ENCODE measurements around the gene MEX3B.
A peak's percentile ranks its signal among the peaks of the same experiment; 100 is the strongest.

MEX3B gene

DNA sequence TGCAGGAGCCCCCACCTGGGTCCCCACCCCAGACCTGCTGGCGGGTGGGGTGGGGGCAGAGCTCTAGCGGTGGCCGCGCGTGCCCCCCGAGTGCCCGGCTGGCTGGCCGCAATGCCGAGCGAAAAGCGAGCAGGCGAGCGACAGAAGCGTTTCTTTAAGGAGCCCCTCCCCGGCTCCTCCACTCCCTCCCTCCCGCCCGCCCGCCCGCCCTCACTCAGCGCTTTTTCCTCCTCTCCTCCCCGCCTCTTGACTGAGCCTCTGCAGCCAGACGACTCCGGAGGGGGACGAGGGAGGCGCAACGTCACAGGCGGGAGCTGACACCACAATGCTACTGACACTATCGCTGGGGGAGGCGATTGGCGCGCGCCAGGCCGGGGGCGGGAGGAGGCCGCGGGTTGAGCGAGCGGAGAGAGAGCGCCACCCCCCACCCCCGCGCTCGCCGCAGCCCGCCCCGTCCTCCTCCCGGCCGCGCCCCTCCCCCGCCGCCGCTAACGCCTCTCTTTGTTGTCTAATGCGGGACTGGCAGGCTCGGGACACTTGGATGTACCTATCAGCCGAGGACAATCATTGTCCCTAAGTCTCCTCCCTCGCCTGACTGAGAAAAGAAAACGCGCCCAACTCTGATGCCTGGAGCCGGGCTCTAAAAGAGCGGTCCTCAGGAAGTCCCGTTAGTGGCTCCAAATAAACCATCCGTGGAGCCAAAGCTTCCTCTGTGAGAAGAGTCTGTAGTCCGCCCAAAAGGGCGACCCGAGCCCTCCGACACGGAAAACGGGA lies at the start of gene MEX3B:
TSS of gene MEX3B (minus strand) at position 127 of the 774 bp plus-strand sequence. CDS start 313 bp downstream, outside the sequence.
- H3K36me3 ChIP-seq (ENCODE audit: insufficient read depth, low read length): peaks cover 22% of the 10 kb centered on the region
- H3K9me3 ChIP-seq (ENCODE audit: low read length): peaks cover 6% of the 10 kb centered on the region
- peaks cover 21% of the 10 kb centered on the region for H3K4me1 ChIP-seq (ENCODE audit: insufficient read depth, low read length)
- H3K4me3 ChIP-seq (ENCODE audit: low read length): peak within 1 kb of the TSS; percentile 97
- H2AFZ ChIP-seq (ENCODE audit: low read depth, low read length): peak within 1 kb of the TSS; percentile 83
- no peaks in the 10 kb centered on the region for H3K27me3 ChIP-seq (ENCODE audit: insufficient read depth, low read length)

DNA sequence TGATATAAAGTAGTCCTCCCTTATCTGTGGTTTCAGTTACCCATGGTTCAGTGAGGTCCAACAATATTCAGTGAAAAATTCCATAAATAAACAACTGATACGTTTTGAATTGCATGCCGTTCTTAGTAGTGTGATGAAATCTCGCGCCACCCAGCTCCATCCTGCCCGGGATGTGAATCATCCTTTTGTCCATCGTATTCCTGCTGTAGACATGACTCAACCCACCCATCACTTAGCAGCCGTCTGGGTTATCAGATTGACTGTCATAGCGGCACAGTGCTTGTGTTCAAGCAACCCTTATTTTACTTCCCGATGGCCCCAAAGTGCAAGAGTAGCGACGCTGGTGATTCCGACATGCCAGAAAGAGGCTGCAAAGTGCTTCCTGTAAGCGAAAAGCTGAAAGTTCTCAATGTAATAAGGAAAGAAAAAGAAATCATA lies 48.0 kb upstream of the MEX3B start:
- Histone ChIP-seq H3K36me3 (ENCODE audit: insufficient read depth, low read length) (no peaks in the 10 kb centered on the region), H3K27me3 (ENCODE audit: insufficient read depth, low read length) (no peaks in the 10 kb centered on the region), H3K4me1 (ENCODE audit: insufficient read depth, low read length) (no peaks in the 10 kb centered on the region), H3K9me3 (ENCODE audit: low read length) (no peaks in the 10 kb centered on the region), H2AFZ (ENCODE audit: low read depth, low read length) (no peak overlapping the region), H3K4me3 (ENCODE audit: low read length) (no peak overlapping the region)

DNA sequence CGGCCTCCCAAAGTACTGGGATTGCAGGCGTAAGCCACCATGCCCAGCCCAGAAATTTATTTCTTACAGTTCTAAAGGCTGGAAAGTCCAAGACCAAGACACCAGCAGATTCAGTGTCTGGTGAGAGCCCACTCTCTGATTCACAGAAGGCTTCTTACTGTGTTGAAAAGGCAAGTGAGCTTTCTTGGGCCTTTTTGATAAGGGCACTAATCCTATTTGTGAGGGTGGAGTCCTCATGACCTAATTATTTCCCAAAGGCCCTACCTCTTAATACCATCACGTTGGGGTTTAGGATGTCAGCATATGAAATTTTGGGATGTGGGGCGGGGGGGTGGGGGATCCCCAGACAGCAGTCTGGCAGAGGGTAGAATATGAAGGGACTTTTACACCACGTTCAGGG lies 47.5 kb upstream of the MEX3B start:
- no peak overlapping the region for H2AFZ ChIP-seq (ENCODE audit: low read depth, low read length)
- no peaks in the 10 kb centered on the region for H3K36me3 ChIP-seq (ENCODE audit: insufficient read depth, low read length)
- H3K4me1 ChIP-seq (ENCODE audit: insufficient read depth, low read length): no peaks in the 10 kb centered on the region
- H3K27me3 ChIP-seq (ENCODE audit: insufficient read depth, low read length): no peaks in the 10 kb centered on the region
- H3K4me3 ChIP-seq (ENCODE audit: low read length): no peak overlapping the region
- no peaks in the 10 kb centered on the region for H3K9me3 ChIP-seq (ENCODE audit: low read length)

GRCh38 chr15:82091636-82092140 lies 45.9 kb upstream of the MEX3B start:
- Histone ChIP-seq H3K9me3 (ENCODE audit: low read length) (no peaks in the 10 kb centered on the region), H3K4me3 (ENCODE audit: low read length) (no peak overlapping the region), H3K36me3 (ENCODE audit: insufficient read depth, low read length) (no peaks in the 10 kb centered on the region), H2AFZ (ENCODE audit: low read depth, low read length) (no peak overlapping the region), H3K4me1 (ENCODE audit: insufficient read depth, low read length) (no peaks in the 10 kb centered on the region), H3K27me3 (ENCODE audit: insufficient read depth, low read length) (no peaks in the 10 kb centered on the region)

DNA sequence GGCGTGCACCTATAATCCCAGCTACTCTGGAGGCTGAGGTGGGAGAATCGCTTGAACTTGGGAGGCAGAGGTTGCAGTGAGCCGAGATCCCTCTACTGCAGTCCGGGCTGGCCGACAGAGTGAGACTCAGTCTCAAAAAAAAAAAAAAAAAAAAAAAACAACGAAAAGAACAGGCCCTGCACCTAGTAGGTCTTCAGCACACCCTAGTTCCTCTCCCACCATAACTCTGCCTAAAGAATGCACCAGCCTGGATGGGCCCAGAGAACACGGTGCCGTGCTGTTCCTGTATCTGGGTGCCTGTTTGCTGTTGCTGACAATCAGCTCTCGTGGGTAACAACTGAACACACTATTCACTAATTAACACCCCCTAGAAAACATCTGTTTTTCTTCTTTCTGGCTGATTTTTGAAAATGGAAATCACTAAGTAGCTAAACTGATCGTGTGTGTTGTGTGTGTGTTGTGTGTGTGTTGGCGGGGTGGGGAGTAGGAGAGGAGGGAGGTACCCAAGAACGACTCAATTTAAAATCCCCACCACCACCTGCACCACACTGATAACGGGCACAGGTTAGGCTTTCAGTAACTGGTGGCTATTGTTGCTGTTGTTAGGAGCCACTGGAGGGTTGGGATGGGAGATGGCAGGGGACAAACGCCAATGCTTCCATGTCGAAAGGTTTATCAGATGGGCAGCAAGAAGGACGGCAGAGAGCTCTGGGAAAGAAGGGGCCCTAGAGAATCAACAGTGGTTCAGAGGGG lies 40.6 kb upstream of the MEX3B start:
- H3K27me3 ChIP-seq (ENCODE audit: insufficient read depth, low read length): no peaks in the 10 kb centered on the region
- no peaks in the 10 kb centered on the region for H3K9me3 ChIP-seq (ENCODE audit: low read length)
- H3K4me1 ChIP-seq (ENCODE audit: insufficient read depth, low read length): no peaks in the 10 kb centered on the region
- no peak overlapping the region for H2AFZ ChIP-seq (ENCODE audit: low read depth, low read length)
- no peaks in the 10 kb centered on the region for H3K36me3 ChIP-seq (ENCODE audit: insufficient read depth, low read length)
- no peak overlapping the region for H3K4me3 ChIP-seq (ENCODE audit: low read length)

- Histone ChIP-seq H3K27me3 (ENCODE audit: insufficient read depth, low read length) (no peaks in the 10 kb centered on the region), H3K4me3 (ENCODE audit: low read length) (no peak overlapping the region), H3K9me3 (ENCODE audit: low read length) (no peaks in the 10 kb centered on the region), H3K4me1 (ENCODE audit: insufficient read depth, low read length) (no peaks in the 10 kb centered on the region), H2AFZ (ENCODE audit: low read depth, low read length) (no peak overlapping the region), H3K36me3 (ENCODE audit: insufficient read depth, low read length) (no peaks in the 10 kb centered on the region)
Observed at GRCh38 chr15:82081914-82082762, 36.3 kb upstream of the MEX3B start.

DNA sequence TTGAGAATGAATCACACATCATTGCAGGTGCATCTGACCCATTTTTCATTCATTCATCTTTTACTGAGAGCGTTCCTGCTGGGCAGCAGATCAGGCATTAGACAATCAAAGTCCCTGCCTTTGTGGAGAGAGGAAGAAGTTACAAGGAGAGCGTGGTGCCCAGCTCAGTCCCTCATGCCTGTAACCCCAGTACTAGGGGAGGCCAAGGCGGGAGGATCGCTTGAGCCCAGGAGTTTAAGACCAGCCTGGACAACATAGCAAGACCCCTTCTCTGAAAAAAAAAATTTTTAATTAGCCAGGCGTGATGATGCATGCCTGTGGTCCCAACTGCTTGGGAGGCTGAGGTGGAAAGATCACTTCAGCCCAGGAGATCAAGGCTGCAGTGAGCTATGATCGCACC lies 35.0 kb upstream of the MEX3B start:
- Histone ChIP-seq H3K4me1 (ENCODE audit: insufficient read depth, low read length) (no peaks in the 10 kb centered on the region), H3K27me3 (ENCODE audit: insufficient read depth, low read length) (no peaks in the 10 kb centered on the region), H3K9me3 (ENCODE audit: low read length) (no peaks in the 10 kb centered on the region), H3K36me3 (ENCODE audit: insufficient read depth, low read length) (no peaks in the 10 kb centered on the region), H2AFZ (ENCODE audit: low read depth, low read length) (no peak overlapping the region), H3K4me3 (ENCODE audit: low read length) (no peak overlapping the region)

- Histone ChIP-seq H3K4me3 (ENCODE audit: low read length) (no peak overlapping the region), H3K4me1 (ENCODE audit: insufficient read depth, low read length) (no peaks in the 10 kb centered on the region), H3K27me3 (ENCODE audit: insufficient read depth, low read length) (no peaks in the 10 kb centered on the region), H2AFZ (ENCODE audit: low read depth, low read length) (no peak overlapping the region), H3K9me3 (ENCODE audit: low read length) (no peaks in the 10 kb centered on the region), H3K36me3 (ENCODE audit: insufficient read depth, low read length) (no peaks in the 10 kb centered on the region)
Observed at GRCh38 chr15:82079736-82080135, 33.9 kb upstream of the MEX3B start.

GRCh38 chr15:82074610-82075009 lies 28.8 kb upstream of the MEX3B start:
- Histone ChIP-seq H3K4me3 (ENCODE audit: low read length) (no peak overlapping the region), H3K36me3 (ENCODE audit: insufficient read depth, low read length) (no peaks in the 10 kb centered on the region), H2AFZ (ENCODE audit: low read depth, low read length) (no peak overlapping the region), H3K27me3 (ENCODE audit: insufficient read depth, low read length) (peaks cover 7% of the 10 kb centered on the region), H3K4me1 (ENCODE audit: insufficient read depth, low read length) (no peaks in the 10 kb centered on the region), H3K9me3 (ENCODE audit: low read length) (no peaks in the 10 kb centered on the region)

- H3K27me3 ChIP-seq (ENCODE audit: insufficient read depth, low read length): peaks cover 7% of the 10 kb centered on the region
- no peak overlapping the region for H3K4me3 ChIP-seq (ENCODE audit: low read length)
Observed at GRCh38 chr15:82072926-82073537, 27.2 kb upstream of the MEX3B start.

DNA sequence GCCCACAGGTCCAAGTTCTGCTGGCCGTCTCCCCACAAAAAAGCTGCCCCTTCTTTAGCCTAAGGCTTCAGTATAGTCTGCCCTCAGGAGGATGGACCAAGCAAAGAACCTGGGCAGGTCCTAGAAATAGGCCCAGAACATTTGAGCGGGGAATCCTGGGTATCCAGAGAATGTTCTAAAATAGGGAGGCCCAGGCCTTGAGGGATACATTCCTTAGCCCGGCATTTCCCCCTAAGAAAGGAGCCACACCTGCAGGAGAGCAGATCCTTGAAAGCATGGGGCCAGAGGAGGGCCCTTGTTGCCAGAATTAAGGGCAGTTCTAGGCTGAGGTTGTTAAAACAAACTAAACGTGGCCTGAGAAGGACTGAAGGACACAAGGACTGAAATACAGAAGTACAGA lies 20.6 kb upstream of the MEX3B start:
- Histone ChIP-seq H3K27me3 (ENCODE audit: insufficient read depth, low read length) (peaks cover 4% of the 10 kb centered on the region), H3K4me1 (ENCODE audit: insufficient read depth, low read length) (no peaks in the 10 kb centered on the region), H3K36me3 (ENCODE audit: insufficient read depth, low read length) (no peaks in the 10 kb centered on the region), H3K4me3 (ENCODE audit: low read length) (no peak overlapping the region), H3K9me3 (ENCODE audit: low read length) (no peaks in the 10 kb centered on the region), H2AFZ (ENCODE audit: low read depth, low read length) (no peak overlapping the region)

More at GRCh38 chr15:82072926-82073537, 27.2 kb upstream of the MEX3B start:
- H3K9me3 ChIP-seq (ENCODE audit: low read length): no peaks in the 10 kb centered on the region
- H3K36me3 ChIP-seq (ENCODE audit: insufficient read depth, low read length): no peaks in the 10 kb centered on the region
- H3K4me1 ChIP-seq (ENCODE audit: insufficient read depth, low read length): no peaks in the 10 kb centered on the region
- no peak overlapping the region for H2AFZ ChIP-seq (ENCODE audit: low read depth, low read length)

GRCh38 chr15:82064824-82065223 lies 19.0 kb upstream of the MEX3B start:
- Histone ChIP-seq H3K4me1 (ENCODE audit: insufficient read depth, low read length) (no peaks in the 10 kb centered on the region), H3K36me3 (ENCODE audit: insufficient read depth, low read length) (no peaks in the 10 kb centered on the region), H3K4me3 (ENCODE audit: low read length) (no peak overlapping the region), H3K27me3 (ENCODE audit: insufficient read depth, low read length) (peaks cover 10% of the 10 kb centered on the region), H2AFZ (ENCODE audit: low read depth, low read length) (no peak overlapping the region), H3K9me3 (ENCODE audit: low read length) (no peaks in the 10 kb centered on the region)
